NCI-H1048 (cell line): ENCODE data around the gene RNF19B.
"Not testable (repeated sequence)": the region's sequence is repeated elsewhere in the genome, so short reads cannot be mapped to it uniquely, and the experiment has no call there.

ENCODE experiments used
- DNase-seq: peaks from one replicate; lab custom pipeline; 2025; lab: John Stamatoyannopoulos, UW

The RNF19B gene

GRCh38 chr1:32964461-32965250 is at the start of gene RNF19B:
Gene RNF19B, minus strand, starts transcription at chr1:32964809. Its CDS starts 124 bp downstream, at chr1:32964685.
- DNase-seq, result peak; percentile 87

GRCh38 chr1:33013791-33014190 is 49.2 kb upstream of the RNF19B start:
- DNase-seq, result no peak

- no peak for DNase-seq
These were observed 47.6 kb upstream of the RNF19B start for GRCh38 chr1:33012165-33012564.

GRCh38 chr1:33010932-33011731 is 46.5 kb upstream of the RNF19B start:
- DNase-seq, result no peak

GRCh38 chr1:33009561-33009960 is 45.0 kb upstream of the RNF19B start:
- DNase-seq, result no peak

- no peak for DNase-seq
These were observed 43.7 kb upstream of the RNF19B start for GRCh38 chr1:33008051-33008914.

GRCh38 chr1:33007190-33008050 is 42.8 kb upstream of the RNF19B start:
- no peak for DNase-seq

GRCh38 chr1:33005838-33006421 is 41.3 kb upstream of the RNF19B start:
- no peak for DNase-seq

GRCh38 chr1:33005117-33005837 is 40.7 kb upstream of the RNF19B start:
- no peak for DNase-seq

GRCh38 chr1:33004613-33005012 is 40.0 kb upstream of the RNF19B start:
- DNase-seq, result no peak

GRCh38 chr1:33003657-33004056 is 39.0 kb upstream of the RNF19B start:
- no peak for DNase-seq

- DNase-seq, result no peak
These were observed 37.4 kb upstream of the RNF19B start for GRCh38 chr1:33002006-33002405.

- DNase-seq, result no peak
These were observed 36.7 kb upstream of the RNF19B start for GRCh38 chr1:33001282-33001681.

- no peak for DNase-seq
These were observed 35.9 kb upstream of the RNF19B start for GRCh38 chr1:33000427-33001026.

- no peak for DNase-seq
These were observed 34.4 kb upstream of the RNF19B start for GRCh38 chr1:32998997-32999396.

- no peak for DNase-seq
These were observed 33.5 kb upstream of the RNF19B start for GRCh38 chr1:32998064-32998463.

- no peak for DNase-seq
These were observed 32.8 kb upstream of the RNF19B start for GRCh38 chr1:32997381-32997891.

GRCh38 chr1:32993324-32993636 is 28.7 kb upstream of the RNF19B start:
- DNase-seq, result not testable (repeated sequence)

- DNase-seq, result no peak
These were observed 28.1 kb upstream of the RNF19B start for GRCh38 chr1:32992489-32993323.
